Mucosa of descending colon (tissue), 3 donors: Measurements from ENCODE around the gene TAAR2. TPM values are rescaled to one million over a fixed set of nuclear protein-coding genes. Genes with fewer than 3 reads are reported as not detected.
"Not testable (repeated sequence)": the region's sequence is repeated elsewhere in the genome, so short reads cannot be mapped to it uniquely, and the experiment has no call there.

ENCODE experiments used
- ATAC-seq: fragments of 200-7000 bp; cut with Tn5 transposase; one replicate; pipeline ENCODE4 v1.9.1; 2020; ENCODE audit warnings: mild to moderate bottlenecking, moderate library complexity
- DNase-seq, 3 donors: peaks; one replicate each; pipeline ENCODE4 v3.0.0-alpha.2; 2020
- H3K36me3 ChIP-seq: fragments of 200-600 bp; one replicate; pipeline ENCODE4 v1.8.0; 2021; ENCODE audit warnings: low read depth, mild to moderate bottlenecking
- H3K4me1 ChIP-seq: fragments of 200-600 bp; one replicate; pipeline ENCODE4 v1.8.0; 2021; ENCODE audit warnings: low read depth, mild to moderate bottlenecking
- H3K4me3 ChIP-seq: fragments of 200-600 bp; one replicate; pipeline ENCODE4 v1.8.0; 2021; ENCODE audit warnings: mild to moderate bottlenecking
- H3K9me3 ChIP-seq: fragments of 200-600 bp; one replicate; pipeline ENCODE4 v1.8.0; 2021; ENCODE audit warnings: mild to moderate bottlenecking
- intact Hi-C, 2 donors: fragments of 100-400 bp; cut with DNase I in 1 of 2; cut with micrococcal nuclease in 1 of 2; formaldehyde crosslinking; loops; one replicate each; pipeline versions ENCODE4 v1.11.0 to v1.11.1; 2022; cut with DNase I, micrococcal nuclease
- total RNA-seq, 3 donors: library from RNA; stranded (reverse); fragmentation: NEBNext Ultra II Directional in 2 of 3; extraction: Animal tissue kit (Norgen Biotek cat#: 25700) in 2 of 3; gene quantifications; one replicate each; pipeline versions ENCODE4 v1.2.1 to v1.2.4, GENCODE V29; 2021 to 2023
- TF ChIP-seq, protein P1 (sequence below): fragments of 200-600 bp; IDR thresholded peaks from one replicate; pipeline ENCODE4 v1.8.0; 2022; ENCODE audit warnings: antibody characterized with exemption, mild to moderate bottlenecking
- donor health status: DM: no; HTN: no; CAD: no; lungs with moderate emphysema.
- donor health status: DM: no; HTN: no; CAD: no.
- donor health status: DM: no; HTN: yes; CAD: no.

The TAAR2 gene
- total RNA-seq, 3 donors from 2014 or later = not detected

- Histone ChIP-seq H3K36me3 (no peaks in the 10 kb centered on the region), H3K9me3 (no peaks in the 10 kb centered on the region), H3K4me3 (no peak overlapping the region), H3K4me1 (no peaks in the 10 kb centered on the region)
- TF ChIP-seq, protein P1, sequence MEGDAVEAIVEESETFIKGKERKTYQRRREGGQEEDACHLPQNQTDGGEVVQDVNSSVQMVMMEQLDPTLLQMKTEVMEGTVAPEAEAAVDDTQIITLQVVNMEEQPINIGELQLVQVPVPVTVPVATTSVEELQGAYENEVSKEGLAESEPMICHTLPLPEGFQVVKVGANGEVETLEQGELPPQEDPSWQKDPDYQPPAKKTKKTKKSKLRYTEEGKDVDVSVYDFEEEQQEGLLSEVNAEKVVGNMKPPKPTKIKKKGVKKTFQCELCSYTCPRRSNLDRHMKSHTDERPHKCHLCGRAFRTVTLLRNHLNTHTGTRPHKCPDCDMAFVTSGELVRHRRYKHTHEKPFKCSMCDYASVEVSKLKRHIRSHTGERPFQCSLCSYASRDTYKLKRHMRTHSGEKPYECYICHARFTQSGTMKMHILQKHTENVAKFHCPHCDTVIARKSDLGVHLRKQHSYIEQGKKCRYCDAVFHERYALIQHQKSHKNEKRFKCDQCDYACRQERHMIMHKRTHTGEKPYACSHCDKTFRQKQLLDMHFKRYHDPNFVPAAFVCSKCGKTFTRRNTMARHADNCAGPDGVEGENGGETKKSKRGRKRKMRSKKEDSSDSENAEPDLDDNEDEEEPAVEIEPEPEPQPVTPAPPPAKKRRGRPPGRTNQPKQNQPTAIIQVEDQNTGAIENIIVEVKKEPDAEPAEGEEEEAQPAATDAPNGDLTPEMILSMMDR = no peak
- DNase-seq (no peak), ATAC-seq (no peak)
- intact Hi-C loops = no loop called here
These were observed 26.4 kb upstream of the TAAR2 start for GRCh38 chr6:132650429-132650828.

DNA sequence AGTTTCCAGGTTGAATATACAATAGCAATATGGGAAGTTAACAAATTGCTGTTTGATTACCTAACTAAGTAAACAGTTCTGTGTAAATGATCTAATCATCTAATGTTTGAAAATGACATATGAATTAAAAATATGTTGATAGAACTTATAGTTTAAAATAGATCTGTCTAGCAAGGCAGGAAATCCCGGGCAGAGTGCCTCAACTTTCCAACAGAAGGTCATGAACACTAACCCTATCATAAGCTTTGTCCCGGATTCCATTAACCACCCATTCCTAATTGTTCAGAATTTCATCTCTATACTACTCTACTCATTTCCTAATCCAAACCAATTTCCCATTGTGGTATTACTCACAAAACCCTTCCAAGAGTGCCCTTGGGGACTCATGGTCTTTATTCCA is 24.8 kb upstream of the TAAR2 start:
- intact Hi-C loops = no loop called here
- H3K4me3 ChIP-seq = no peak overlapping the region
- DNase-seq = no peak
- TF ChIP-seq, protein P1 = no peak
- no peaks in the 10 kb centered on the region for H3K36me3 ChIP-seq
- H3K9me3 ChIP-seq = no peaks in the 10 kb centered on the region
- no peak for ATAC-seq
- H3K4me1 ChIP-seq = no peaks in the 10 kb centered on the region

GRCh38 chr6:132648356-132648755 is 24.3 kb upstream of the TAAR2 start:
- Histone ChIP-seq H3K36me3 (no peaks in the 10 kb centered on the region), H3K4me1 (no peaks in the 10 kb centered on the region), H3K9me3 (no peaks in the 10 kb centered on the region), H3K4me3 (no peak overlapping the region)
- intact Hi-C loops = no loop called here
- TF ChIP-seq, protein P1 = no peak
- no peak for DNase-seq
- no peak for ATAC-seq

DNA sequence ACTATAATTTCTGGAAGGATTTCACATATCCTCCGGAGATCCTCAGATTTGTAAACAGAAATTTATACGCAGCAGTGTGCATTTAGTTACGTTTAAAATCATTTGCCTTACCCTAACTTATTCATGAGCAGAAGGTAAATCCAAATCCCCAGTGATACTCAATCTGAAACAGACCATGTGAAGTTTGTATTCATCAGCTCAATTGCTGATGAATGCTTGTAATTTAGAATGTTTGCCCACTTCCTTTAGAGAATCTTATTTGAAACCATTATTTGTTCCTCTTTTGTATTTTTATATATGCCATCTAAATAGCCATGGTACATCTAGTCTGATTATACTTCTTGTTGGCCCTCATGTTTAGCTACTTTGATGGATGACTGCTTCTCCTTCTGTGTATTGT is 19.5 kb upstream of the TAAR2 start:
- Histone ChIP-seq H3K36me3 (no peaks in the 10 kb centered on the region), H3K4me1 (no peaks in the 10 kb centered on the region), H3K4me3 (no peak overlapping the region), H3K9me3 (no peaks in the 10 kb centered on the region)
- intact Hi-C loops = no loop called here
- ATAC-seq (no peak), DNase-seq (no peak)
- TF ChIP-seq, protein P1 = no peak

DNA sequence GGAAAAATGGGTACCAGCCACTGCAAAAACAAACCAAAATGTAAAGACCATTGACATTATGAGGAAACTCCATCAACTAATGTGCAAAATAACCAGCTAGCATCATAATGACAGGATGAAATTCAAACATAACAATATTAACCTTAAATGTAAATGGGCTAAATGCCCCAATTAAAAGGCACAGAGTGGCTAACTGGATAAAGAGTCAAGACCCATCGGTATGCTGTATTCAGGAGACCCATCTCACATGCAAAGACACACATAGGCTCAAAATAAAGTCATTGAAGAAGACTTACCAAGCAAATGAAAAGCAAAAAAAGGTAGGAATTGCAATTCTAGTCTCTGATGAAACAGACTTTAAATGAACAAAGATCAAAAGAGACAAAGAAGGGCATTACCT is 13.1 kb upstream of the TAAR2 start:
- H3K4me3 ChIP-seq, intact Hi-C loops, H3K36me3 ChIP-seq, H3K9me3 ChIP-seq, ATAC-seq, H3K4me1 ChIP-seq, DNase-seq: not testable (repeated sequence)

GRCh38 chr6:132635906-132636305 is 11.8 kb upstream of the TAAR2 start:
- DNase-seq, intact Hi-C loops, ATAC-seq, H3K36me3 ChIP-seq, H3K4me1 ChIP-seq, H3K4me3 ChIP-seq, H3K9me3 ChIP-seq: not testable (repeated sequence)

DNA sequence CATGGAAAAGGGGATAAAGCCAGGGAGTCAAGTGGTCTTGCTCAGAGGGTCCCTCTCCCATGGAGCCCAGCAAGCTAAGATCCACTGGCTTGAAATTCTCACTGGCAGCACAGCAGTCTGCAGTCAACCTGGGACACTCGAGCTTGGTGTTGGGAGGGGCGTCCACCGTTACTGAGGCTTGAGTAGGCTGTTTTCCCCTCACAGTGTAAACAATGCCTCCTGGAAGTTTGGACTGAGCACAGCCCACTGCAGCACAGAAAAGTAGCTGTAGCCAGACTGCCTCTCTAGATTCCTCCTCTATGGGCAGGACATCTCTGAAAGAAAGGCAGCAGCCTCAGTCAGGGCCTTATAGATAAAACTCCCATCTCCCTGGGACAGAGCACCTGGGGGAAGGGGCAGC is 11.2 kb upstream of the TAAR2 start:
- ATAC-seq = not testable (repeated sequence)

More for the DNA sequence above, 11.2 kb upstream of the TAAR2 start:
- H3K4me1 ChIP-seq, H3K9me3 ChIP-seq, DNase-seq, H3K4me3 ChIP-seq, intact Hi-C loops, H3K36me3 ChIP-seq: not testable (repeated sequence)
